ENCODE results near the gene SLC34A1. TPM values are rescaled to one million over a fixed set of nuclear protein-coding genes. Genes with fewer than 3 reads are reported as not detected.

Gene SLC34A1
- total and polyA plus RNA-seq, 2 of the 4 experiments (the other 2 are of a cell fraction): not detected

DNA sequence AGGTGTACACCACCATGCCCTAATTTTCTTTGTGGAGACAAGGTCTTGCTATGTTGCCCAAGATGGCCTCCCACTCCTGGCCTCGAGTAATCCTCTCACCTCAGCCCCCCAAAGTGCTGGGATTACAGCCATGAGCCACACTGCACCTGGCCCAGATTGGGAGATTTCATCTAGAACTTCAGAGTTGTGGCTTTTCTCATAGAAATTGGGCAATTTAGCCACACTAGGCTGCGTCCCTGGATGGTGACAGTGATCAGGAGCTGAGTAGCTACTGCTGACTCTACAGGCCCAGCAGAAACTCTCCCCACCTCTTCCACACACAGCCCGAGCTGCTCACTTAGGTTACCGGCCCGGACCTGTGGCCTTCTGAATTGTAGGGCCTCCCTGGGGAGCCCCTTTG lies 8.5 kb downstream of the SLC34A1 start:
- WGBS, 2 experiments (ENCODE audit: extremely low coverage in 2 of 2, insufficient read length in 1 of 2): no CpG with 5 or more reads among the region's 5 CpGs
- Histone ChIP-seq H3K23ac (ENCODE audit: low read depth, low read length) (no peak overlapping the region), H3K9me3 (ENCODE audit: control insufficient read depth, insufficient read depth, low read length) (no peaks in the 10 kb centered on the region), H4K91ac (ENCODE audit: insufficient read depth, low read depth, low read length) (no peak overlapping the region), H2BK120ac (ENCODE audit: low read depth, low read length) (no peak overlapping the region), H3K56ac (ENCODE audit: extremely low read depth, insufficient read depth, low read length) (no peak overlapping the region), H3K4me1 (ENCODE audit: control insufficient read depth, insufficient read depth, low read length) (peaks cover 16% of the 10 kb centered on the region), H3K4ac (ENCODE audit: low read depth, low read length) (no peak overlapping the region), H3K79me1 (ENCODE audit: low read depth in 1 of 2, low read length in 2 of 2) (peaks cover 0 to 2% of the 10 kb centered on the region in 2 experiments; a peak in 1 of 4 replicates), H2AK5ac (ENCODE audit: low read depth, low read length) (no peak overlapping the region), H2AK9ac (replicated peaks; ENCODE audit: low read depth, low read length, poor library complexity) (no peak overlapping the region), H4K5ac (ENCODE audit: low read depth, low read length) (no peak overlapping the region), H3K27ac (ENCODE audit: insufficient read depth, low read length) (no peak overlapping the region), H3K27me3 (ENCODE audit: control insufficient read depth, insufficient read depth, low read length) (peaks cover 37% of the 10 kb centered on the region), H2BK15ac (ENCODE audit: low read depth, low read length) (no peak overlapping the region), H2BK20ac (ENCODE audit: low read depth, low read length) (no peak overlapping the region), H3K9me1 (ENCODE audit: insufficient read depth, low read length) (peaks cover 13% of the 10 kb centered on the region), H2AFZ (replicated peaks; ENCODE audit: low read length, poor library complexity) (no peak overlapping the region), H3K4me3 (ENCODE audit: insufficient read depth, low read depth, low read length) (no peak overlapping the region), H3K4me2 (ENCODE audit: low read depth, low read length) (no peak overlapping the region), H4K8ac (ENCODE audit: low read depth in 2 of 2, low read length in 2 of 2) (no peak overlapping the region), H4K20me1 (ENCODE audit: insufficient read depth, low read length) (peaks cover 19% of the 10 kb centered on the region), H2BK5ac (ENCODE audit: low read depth, low read length, poor library complexity, severe bottlenecking) (no peak overlapping the region), H3K14ac (replicated peaks; ENCODE audit: low read depth, low read length) (no peak overlapping the region), H3K9ac (ENCODE audit: low read depth, low read length) (no peak overlapping the region), H3K36me3 (ENCODE audit: control insufficient read depth, insufficient read depth, low read length) (no peaks in the 10 kb centered on the region), H3K18ac (ENCODE audit: low read depth, low read length) (no peak overlapping the region)
- dilution Hi-C loops (cut with HindIII; ENCODE audit: low sequenced_read_pairs, unreplicated experiment): no loop called here
- intact Hi-C loops (cut with micrococcal nuclease): no loop called here
- CTCF ChIA-PET: interaction anchor here (0.7 to 4.9 kb wide), 2 partner anchors 10 to 22 kb away, joined by 4 to 56 read pairs; partner anchors contain the start of gene PFN3
- POLR2A ChIA-PET (ENCODE audit: unreplicated experiment): no interaction called here
- DNase-seq (no peak), ATAC-seq (ENCODE audit: low read depth) (no peak)
- in situ Hi-C loops (cut with MboI; ENCODE audit: low sequenced_read_pairs): no loop called here
- no TSS peak for BruUV-seq (replicated peaks)
- no peak for TF ChIP-seq MAFK (IDR thresholded peaks at IDR 0.05; ENCODE audit: low read depth, low read length)

All from IMR-90 (cell line).